A549 (cell line): ENCODE results near the gene MAML3.

Experiments
- BHLHE40 ChIP-seq: IDR thresholded peaks from 2 replicates; pipeline ENCODE4 v1.6.1; 2012; ENCODE audit warnings: low read depth, low read length, inconsistent platforms
- CEBPB ChIP-seq, 2 experiments: fragments of >200 bp in 1 of 2; sonication (Bioruptor Twin) in 1 of 2; formaldehyde crosslinking in 1 of 2; IDR thresholded peaks; 2 replicates each; pipeline ENCODE4 v1.6.1; 2012 to 2016
- CTCF ChIP-seq: fragments of >200 bp; sonication (Bioruptor Twin); formaldehyde crosslinking; IDR thresholded peaks from 3 replicates; pipeline ENCODE4 v1.5.1; 2016
- ELK1 ChIP-seq: fragments of 150-350 bp; IDR thresholded peaks from 2 replicates; pipeline ENCODE4 v1.6.1; 2014; ENCODE audit warnings: low read depth, mild to moderate bottlenecking, low read length
- MAX ChIP-seq: IDR thresholded peaks from 2 replicates; pipeline ENCODE4 v1.6.1; 2012
- NPAS2 ChIP-seq: fragments of 250-450 bp; sonication (Bioruptor Pico); IDR thresholded peaks from 2 replicates; pipeline ENCODE4 v1.8.0; 2022; ENCODE audit warnings: mild to moderate bottlenecking, moderate library complexity, borderline replicate concordance
- NR3C1 ChIP-seq: fragments of >200 bp; sonication (Bioruptor Twin); formaldehyde crosslinking; IDR thresholded peaks from 3 replicates; pipeline ENCODE4 v1.6.1; 2017
- RAD21 ChIP-seq, 2 experiments: fragments of >200 bp in 1 of 2; sonication (Bioruptor Twin) in 1 of 2; formaldehyde crosslinking in 1 of 2; IDR thresholded peaks in 1 of 2; conservative IDR thresholded peaks in 1 of 2; 2 replicates in 1 of 2; 3 replicates in 1 of 2; pipeline ENCODE4 v1.6.1; 2012 to 2018; ENCODE audit warnings: inconsistent platforms in 1 of 2
- ZC3H11A ChIP-seq: fragments of 450-650 bp; IDR thresholded peaks from 2 replicates; pipeline ENCODE4 v1.6.1; 2014; ENCODE audit warnings: antibody characterized with exemption, mild to moderate bottlenecking

GRCh38 chr4:139760567-139760966, 393.4 kb downstream of the MAML3 start:
- no peak for TF ChIP-seq CTCF
- no peak for TF ChIP-seq NPAS2
- TF ChIP-seq BHLHE40: no peak
- no peak for TF ChIP-seq ELK1
- TF ChIP-seq RAD21 (conservative IDR thresholded peaks at IDR 0.05 in 1 of 2, IDR thresholded peaks at IDR 0.05 in 1 of 2): no peak
- TF ChIP-seq CEBPB (IDR thresholded peaks at IDR 0.05): no peak
- TF ChIP-seq ZC3H11A: no peak
- no peak for TF ChIP-seq NR3C1
- TF ChIP-seq MAX: no peak
